ENCODE data around the gene PRKCZ. TPM values are rescaled to one million over a fixed set of nuclear protein-coding genes. Genes with fewer than 3 reads are reported as not detected.
A peak's percentile ranks its signal among the peaks of the same experiment; 100 is the strongest.

PRKCZ gene
- total RNA-seq, 1 donor from 2014 or later, result 1.3 TPM

- no peak for TF ChIP-seq CTCF (IDR thresholded peaks at IDR 0.05)
- no peak overlapping the region for H3K4me3 ChIP-seq
- no peaks in the 10 kb centered on the region for H3K27me3 ChIP-seq
- no peaks in the 10 kb centered on the region for H3K36me3 ChIP-seq
- no peaks in the 10 kb centered on the region for H3K4me1 ChIP-seq
- DNase-seq (ENCODE audit: low spot score in 2 of 2), result no peak
- no peaks in the 10 kb centered on the region for H3K9me3 ChIP-seq
- intact Hi-C loops (cut with DNase I), result loop anchor here (10.0 kb wide), 1 partner anchor 97 kb away; no protein-coding TSS in a partner anchor
- no peak overlapping the region for H3K27ac ChIP-seq
These were observed 8.9 kb upstream of the PRKCZ start for GRCh38 chr1:2041305-2041704.

GRCh38 chr1:2041887-2042286 lies 8.3 kb upstream of the PRKCZ start:
- intact Hi-C loops (cut with DNase I), result loop anchor here (10.0 kb wide), 1 partner anchor 97 kb away; no protein-coding TSS in a partner anchor
- Histone ChIP-seq H3K9me3 (no peaks in the 10 kb centered on the region), H3K4me1 (no peaks in the 10 kb centered on the region), H3K27ac (no peak overlapping the region), H3K4me3 (no peak overlapping the region), H3K36me3 (no peaks in the 10 kb centered on the region), H3K27me3 (no peaks in the 10 kb centered on the region)
- no peak for TF ChIP-seq CTCF (IDR thresholded peaks at IDR 0.05)
- no peak for DNase-seq (ENCODE audit: low spot score in 2 of 2)

DNA sequence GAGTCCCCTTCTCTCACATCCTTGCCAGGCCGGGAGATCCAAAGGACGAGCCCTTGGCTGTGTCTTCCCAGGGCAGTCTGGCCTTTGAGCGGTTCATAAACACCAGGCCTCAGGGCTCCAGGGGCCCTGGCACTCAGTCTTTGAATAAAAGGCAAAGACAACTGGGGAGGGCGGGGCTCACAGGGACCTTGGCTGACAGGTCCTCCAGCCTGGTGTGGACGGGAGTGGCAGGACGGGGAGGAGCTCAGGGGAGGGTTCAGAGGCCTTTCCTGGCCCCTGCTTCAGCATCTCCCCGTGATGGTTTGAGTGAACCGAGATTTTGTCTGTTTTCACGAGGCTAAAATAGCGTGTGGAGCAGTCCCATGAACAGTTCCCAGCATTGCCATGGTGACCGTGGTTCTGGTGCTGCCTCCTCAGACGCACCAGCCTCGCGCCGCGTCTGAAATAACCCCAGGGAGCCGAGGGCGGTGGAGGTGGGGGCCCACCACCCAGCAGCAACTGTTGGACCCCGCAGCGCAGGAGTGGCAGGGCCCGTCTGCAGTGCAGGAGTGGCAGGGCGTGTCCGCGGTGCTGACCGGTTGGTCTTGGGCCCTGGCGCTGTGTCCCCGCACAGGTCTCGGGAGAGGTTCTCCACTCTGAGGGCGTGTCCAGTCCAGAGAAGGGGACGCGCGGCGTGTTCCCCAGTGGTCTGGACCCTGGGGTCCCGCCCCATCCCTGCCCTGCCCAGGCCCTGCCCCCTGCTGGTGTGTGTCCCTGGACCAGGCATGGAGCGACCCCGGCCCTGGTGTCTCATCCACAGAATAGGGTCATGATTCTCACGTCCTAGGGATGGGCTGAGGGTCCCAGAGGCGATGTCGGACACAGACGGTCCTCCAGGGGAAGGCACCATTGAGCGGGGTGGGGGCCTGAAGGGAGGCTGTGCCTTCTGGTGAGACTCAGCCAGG lies 7.1 kb upstream of the PRKCZ start:
- Histone ChIP-seq H3K9me3 (no peaks in the 10 kb centered on the region), H3K36me3 (no peaks in the 10 kb centered on the region), H3K27ac (no peak overlapping the region), H3K4me3 (no peak overlapping the region), H3K27me3 (peaks cover 4% of the 10 kb centered on the region), H3K4me1 (no peaks in the 10 kb centered on the region)
- no peak for DNase-seq (ENCODE audit: low spot score in 2 of 2)
- intact Hi-C loops (cut with DNase I), result loop anchor here (10.0 kb wide), 1 partner anchor 98 kb away; no protein-coding TSS in a partner anchor
- TF ChIP-seq CTCF (IDR thresholded peaks at IDR 0.05), result no peak

- H3K9me3 ChIP-seq, result no peaks in the 10 kb centered on the region
- no peak for TF ChIP-seq CTCF (IDR thresholded peaks at IDR 0.05)
- no peaks in the 10 kb centered on the region for H3K36me3 ChIP-seq
- H3K4me1 ChIP-seq, result no peaks in the 10 kb centered on the region
- DNase-seq (ENCODE audit: low spot score in 2 of 2), result no peak
- peaks cover 4% of the 10 kb centered on the region for H3K27me3 ChIP-seq
- intact Hi-C loops (cut with DNase I), result loop anchor here (10.0 kb wide), 1 partner anchor 99 kb away; no protein-coding TSS in a partner anchor
- H3K4me3 ChIP-seq, result no peak overlapping the region
- no peak overlapping the region for H3K27ac ChIP-seq
These were observed 6.3 kb upstream of the PRKCZ start for GRCh38 chr1:2043886-2044285.

DNA sequence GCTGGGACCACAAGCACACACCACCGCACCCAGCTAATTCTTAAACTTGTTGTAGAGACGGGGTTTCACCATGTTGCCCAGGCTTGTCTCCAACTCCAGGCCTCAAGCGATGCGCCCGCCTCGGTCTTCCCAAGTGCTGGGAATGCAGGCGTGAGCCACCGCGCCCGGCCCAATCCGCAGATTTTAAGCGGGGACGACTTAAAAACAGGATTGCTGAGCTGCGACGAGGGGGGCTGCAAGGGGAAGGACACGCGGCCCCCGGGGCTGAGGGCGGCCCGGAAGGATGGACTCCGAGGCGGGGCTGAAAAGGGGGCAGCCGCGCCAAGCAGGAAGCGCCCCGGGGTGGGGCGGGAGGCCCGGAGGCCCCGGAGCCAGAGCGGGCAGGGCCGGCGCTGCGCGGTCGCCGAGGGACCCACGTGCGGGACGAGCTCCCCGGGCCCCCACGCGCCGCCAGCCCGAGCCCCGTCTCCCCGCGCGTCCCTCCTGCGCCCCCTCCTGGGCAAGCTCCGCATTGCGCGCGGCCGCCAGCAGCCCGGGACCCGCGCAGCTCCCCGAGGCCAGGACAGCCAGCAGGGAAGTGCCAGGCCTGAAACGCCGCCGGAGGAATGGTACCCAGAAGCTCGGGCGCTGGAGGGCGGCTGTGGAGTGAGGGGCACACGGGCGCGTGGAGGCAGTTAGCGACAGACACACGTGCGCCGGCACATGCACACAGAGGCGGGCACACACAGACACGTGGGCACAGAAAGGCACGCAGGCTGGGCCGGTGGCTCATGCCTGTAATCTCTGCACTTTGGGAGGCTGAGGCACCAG lies 5.5 kb upstream of the PRKCZ start:
- Histone ChIP-seq H3K4me1 (no peaks in the 10 kb centered on the region), H3K9me3 (no peaks in the 10 kb centered on the region), H3K27ac (no peak overlapping the region), H3K4me3 (peak overlapping the region; percentile 3 to 37), H3K27me3 (peaks cover 4% of the 10 kb centered on the region), H3K36me3 (no peaks in the 10 kb centered on the region)
- peak in 1 of 2 donors; percentile 73 for DNase-seq (ENCODE audit: low spot score in 2 of 2)
- intact Hi-C loops (cut with DNase I), result loop anchor here (10.0 kb wide), 1 partner anchor 100 kb away; no protein-coding TSS in a partner anchor
- TF ChIP-seq CTCF (IDR thresholded peaks at IDR 0.05), result peak; percentile 24 to 76 (median 60)

Data from ascending aorta (tissue), 2 donors.